OCI-M2 (cell line): Measurements from ENCODE around the gene CLEC7A.

ENCODE experiments used
- DNase-seq: peaks from one replicate; lab custom pipeline; 2025; ENCODE audit not compliant: unreplicated experiment; lab: John Stamatoyannopoulos, UW

The CLEC7A gene

GRCh38 chr12:10097521-10097920 lies 32.5 kb downstream of the CLEC7A start:
- no peak for DNase-seq

GRCh38 chr12:10095971-10096370 lies 34.0 kb downstream of the CLEC7A start:
- DNase-seq, result no peak

- no peak for DNase-seq
Measured at GRCh38 chr12:10094646-10095395, 35.2 kb downstream of the CLEC7A start.

- no peak for DNase-seq
Measured at GRCh38 chr12:10088955-10089900, 40.8 kb downstream of the CLEC7A start.

- no peak for DNase-seq
Measured at GRCh38 chr12:10088031-10088430, 42.0 kb downstream of the CLEC7A start.

GRCh38 chr12:10086387-10086786 lies 43.6 kb downstream of the CLEC7A start:
- DNase-seq, result no peak

GRCh38 chr12:10084733-10085132 lies 45.3 kb downstream of the CLEC7A start:
- no peak for DNase-seq

GRCh38 chr12:10082117-10082874 lies 47.7 kb downstream of the CLEC7A start:
- DNase-seq, result no peak

- DNase-seq, result no peak
Measured at GRCh38 chr12:10075451-10075850, 54.5 kb downstream of the CLEC7A start.

- no peak for DNase-seq
Measured at GRCh38 chr12:10073261-10073660, 56.7 kb downstream of the CLEC7A start.

- no peak for DNase-seq
Measured at GRCh38 chr12:10072131-10072530, 57.9 kb downstream of the CLEC7A start.

GRCh38 chr12:10070380-10070779 lies 59.6 kb downstream of the CLEC7A start:
- DNase-seq, result no peak

GRCh38 chr12:10069976-10070375 lies 60.0 kb downstream of the CLEC7A start:
- DNase-seq, result no peak

- no peak for DNase-seq
Measured at GRCh38 chr12:10069099-10069498, 60.9 kb downstream of the CLEC7A start.

- no peak for DNase-seq
Measured at GRCh38 chr12:10068644-10069043, 61.4 kb downstream of the CLEC7A start.

- no peak for DNase-seq
Measured at GRCh38 chr12:10067942-10068341, 62.1 kb downstream of the CLEC7A start.

- no peak for DNase-seq
Measured at GRCh38 chr12:10067264-10067663, 62.7 kb downstream of the CLEC7A start.
